ENCODE measurements around the gene PSTPIP2.

Gene PSTPIP2

DNA sequence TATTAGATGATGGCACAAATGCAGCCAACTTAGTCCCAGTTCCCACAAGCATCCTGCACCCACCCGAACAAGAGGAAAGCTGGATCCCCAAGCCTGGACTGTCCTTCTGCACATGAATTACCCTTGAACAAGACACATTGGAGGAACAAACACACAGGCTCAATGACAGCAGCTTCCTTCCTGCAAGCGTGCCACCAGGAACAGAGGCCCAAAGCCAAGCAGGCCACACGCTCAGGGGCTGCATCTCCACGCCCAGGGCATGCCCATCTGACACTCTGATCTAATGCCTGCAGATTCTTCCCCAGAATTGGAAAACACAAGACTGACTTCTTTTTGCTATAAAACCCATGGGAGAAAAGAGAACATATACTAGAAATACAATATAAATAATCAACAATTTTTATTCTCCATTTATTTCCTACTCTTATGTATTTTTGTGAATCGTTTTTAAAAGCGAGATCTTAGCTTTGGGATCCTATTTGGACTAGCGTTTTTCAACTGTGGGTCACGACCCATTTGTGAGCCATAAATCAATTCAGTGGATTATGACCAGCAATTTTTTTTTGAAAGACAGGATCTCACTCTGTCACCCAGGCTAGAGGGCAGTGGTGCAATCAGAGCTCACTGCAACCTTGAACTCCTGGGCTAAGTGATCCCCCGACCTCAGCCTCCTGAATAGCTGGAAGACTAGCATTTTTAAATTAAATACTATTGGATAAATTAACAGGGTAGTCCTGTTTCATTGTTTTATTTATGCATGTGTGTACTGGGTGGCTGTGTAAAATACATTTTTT is 34.4 kb downstream of the PSTPIP2 start:
- H3K9ac ChIP-seq: no peak overlapping the region
- no peak overlapping the region for H3K4me3 ChIP-seq (ENCODE audit: low read depth, low read length)
- no peaks in the 10 kb centered on the region for H3K36me3 ChIP-seq (ENCODE audit: control insufficient read depth, insufficient read depth, low read length)
- TF ChIP-seq, protein P1, sequence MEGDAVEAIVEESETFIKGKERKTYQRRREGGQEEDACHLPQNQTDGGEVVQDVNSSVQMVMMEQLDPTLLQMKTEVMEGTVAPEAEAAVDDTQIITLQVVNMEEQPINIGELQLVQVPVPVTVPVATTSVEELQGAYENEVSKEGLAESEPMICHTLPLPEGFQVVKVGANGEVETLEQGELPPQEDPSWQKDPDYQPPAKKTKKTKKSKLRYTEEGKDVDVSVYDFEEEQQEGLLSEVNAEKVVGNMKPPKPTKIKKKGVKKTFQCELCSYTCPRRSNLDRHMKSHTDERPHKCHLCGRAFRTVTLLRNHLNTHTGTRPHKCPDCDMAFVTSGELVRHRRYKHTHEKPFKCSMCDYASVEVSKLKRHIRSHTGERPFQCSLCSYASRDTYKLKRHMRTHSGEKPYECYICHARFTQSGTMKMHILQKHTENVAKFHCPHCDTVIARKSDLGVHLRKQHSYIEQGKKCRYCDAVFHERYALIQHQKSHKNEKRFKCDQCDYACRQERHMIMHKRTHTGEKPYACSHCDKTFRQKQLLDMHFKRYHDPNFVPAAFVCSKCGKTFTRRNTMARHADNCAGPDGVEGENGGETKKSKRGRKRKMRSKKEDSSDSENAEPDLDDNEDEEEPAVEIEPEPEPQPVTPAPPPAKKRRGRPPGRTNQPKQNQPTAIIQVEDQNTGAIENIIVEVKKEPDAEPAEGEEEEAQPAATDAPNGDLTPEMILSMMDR (IDR thresholded peaks at IDR 0.05): no peak
- no peaks in the 10 kb centered on the region for H3K27me3 ChIP-seq (ENCODE audit: control insufficient read depth, insufficient read depth, low read length)
- no peak overlapping the region for H2AFZ ChIP-seq
- no peaks in the 10 kb centered on the region for H3K79me2 ChIP-seq
- H3K4me2 ChIP-seq (ENCODE audit: low read length): no peak overlapping the region
- no peak overlapping the region for H3K27ac ChIP-seq
- H3K9me3 ChIP-seq (ENCODE audit: control insufficient read depth, low read length): no peaks in the 10 kb centered on the region
- H3K4me1 ChIP-seq: no peaks in the 10 kb centered on the region

DNA sequence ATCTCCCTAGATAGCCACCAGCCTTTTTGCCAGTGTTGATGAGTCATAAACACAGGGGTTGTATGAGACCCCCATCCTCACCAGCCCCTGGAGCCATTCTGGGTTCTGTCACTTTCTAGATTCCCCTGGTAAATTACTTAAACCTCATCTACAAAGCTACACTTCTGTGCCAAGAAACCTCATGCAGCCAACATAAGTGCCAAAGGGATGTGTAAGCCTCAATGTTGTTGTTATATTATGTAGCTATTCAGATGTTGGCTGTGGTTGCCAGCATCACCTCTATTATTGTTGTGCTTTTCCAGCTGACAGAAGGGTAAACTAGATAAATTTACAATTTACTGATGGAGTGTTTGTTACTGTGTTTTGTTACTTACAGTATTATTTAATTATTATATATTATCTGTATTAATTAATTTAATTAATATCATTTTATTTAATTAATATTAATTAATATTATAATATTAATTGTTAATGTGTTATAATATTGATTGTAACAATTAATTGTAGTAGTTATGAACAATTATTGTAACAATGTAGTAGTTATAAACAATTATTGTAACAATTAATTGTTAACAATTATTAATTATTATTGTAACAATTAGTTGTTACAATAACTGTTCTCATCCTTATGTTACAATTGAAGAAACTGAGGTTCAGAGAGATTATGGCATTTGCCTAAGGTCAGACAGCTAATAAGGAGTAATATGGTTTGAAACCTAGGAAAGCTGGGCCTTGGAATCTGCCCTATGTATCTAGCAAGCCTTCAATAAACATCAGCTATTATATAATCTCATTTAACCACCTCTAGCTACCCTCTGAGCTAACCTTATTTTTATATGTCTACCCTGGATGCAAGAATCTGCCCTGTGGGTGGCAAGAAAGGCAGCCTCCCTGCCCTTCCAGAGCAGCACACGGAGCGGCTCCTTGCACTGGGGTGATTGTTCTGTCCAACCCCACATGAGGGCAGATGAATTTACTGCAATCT is 36.1 kb downstream of the PSTPIP2 start:
- no peak overlapping the region for H3K4me2 ChIP-seq (ENCODE audit: low read length)
- TF ChIP-seq, protein P1 (IDR thresholded peaks at IDR 0.05): no peak
- H3K9ac ChIP-seq: no peak overlapping the region
- H3K36me3 ChIP-seq (ENCODE audit: control insufficient read depth, insufficient read depth, low read length): no peaks in the 10 kb centered on the region
- H3K27me3 ChIP-seq (ENCODE audit: control insufficient read depth, insufficient read depth, low read length): no peaks in the 10 kb centered on the region
- H3K27ac ChIP-seq: no peak overlapping the region
- H2AFZ ChIP-seq: no peak overlapping the region
- H3K4me1 ChIP-seq: no peaks in the 10 kb centered on the region
- no peaks in the 10 kb centered on the region for H3K9me3 ChIP-seq (ENCODE audit: control insufficient read depth, low read length)
- no peak overlapping the region for H3K4me3 ChIP-seq (ENCODE audit: low read depth, low read length)
- H3K79me2 ChIP-seq: no peaks in the 10 kb centered on the region

DNA sequence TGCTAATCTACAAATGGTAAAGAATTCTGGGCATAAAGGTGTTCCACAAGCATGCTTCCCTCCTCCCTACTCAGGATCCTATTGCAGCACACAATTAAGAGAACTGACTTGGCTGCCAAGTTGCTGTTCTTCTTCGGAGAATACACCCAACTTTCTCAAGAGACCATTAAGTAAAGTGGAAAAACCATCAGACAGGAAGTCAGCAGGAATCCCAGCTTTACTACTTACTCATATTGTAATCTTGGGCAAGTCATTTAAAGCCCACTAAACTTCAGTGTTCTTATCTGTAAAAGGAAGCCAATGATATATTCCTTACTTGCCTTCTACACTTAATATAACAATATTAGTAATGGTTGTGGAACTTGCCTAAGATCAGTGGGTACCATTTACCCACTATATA is 37.8 kb downstream of the PSTPIP2 start:
- no peaks in the 10 kb centered on the region for H3K79me2 ChIP-seq
- no peak overlapping the region for H3K9ac ChIP-seq
- H3K36me3 ChIP-seq (ENCODE audit: control insufficient read depth, insufficient read depth, low read length): no peaks in the 10 kb centered on the region
- H3K4me3 ChIP-seq (ENCODE audit: low read depth, low read length): no peak overlapping the region
- no peaks in the 10 kb centered on the region for H3K9me3 ChIP-seq (ENCODE audit: control insufficient read depth, low read length)
- no peak overlapping the region for H2AFZ ChIP-seq
- no peak overlapping the region for H3K27ac ChIP-seq
- H3K4me2 ChIP-seq (ENCODE audit: low read length): no peak overlapping the region
- TF ChIP-seq, protein P1 (IDR thresholded peaks at IDR 0.05): no peak
- H3K4me1 ChIP-seq: no peaks in the 10 kb centered on the region
- H3K27me3 ChIP-seq (ENCODE audit: control insufficient read depth, insufficient read depth, low read length): no peaks in the 10 kb centered on the region

DNA sequence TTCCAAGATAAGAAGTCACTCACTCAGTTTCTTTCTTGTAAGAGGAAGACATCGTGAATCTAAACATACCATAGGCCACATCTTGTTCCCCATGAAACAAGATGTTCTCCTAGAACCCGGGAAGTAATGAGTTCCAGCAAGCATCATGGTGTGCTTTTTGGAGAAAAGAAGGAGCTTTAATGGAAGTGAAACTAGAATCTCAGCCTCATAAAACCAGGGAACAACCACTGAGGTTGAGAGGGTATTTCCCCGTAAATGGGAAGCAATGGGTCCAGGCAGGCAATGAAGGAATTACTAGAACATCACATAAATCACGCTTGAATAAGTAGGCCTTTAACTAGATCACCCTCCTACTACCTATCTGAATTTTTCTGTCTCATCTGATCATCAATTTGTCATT is 40.3 kb downstream of the PSTPIP2 start:
- Histone ChIP-seq H3K9ac (no peak overlapping the region), H3K36me3 (ENCODE audit: control insufficient read depth, insufficient read depth, low read length) (no peaks in the 10 kb centered on the region), H3K4me1 (no peaks in the 10 kb centered on the region), H3K4me3 (ENCODE audit: low read depth, low read length) (no peak overlapping the region), H3K27me3 (ENCODE audit: control insufficient read depth, insufficient read depth, low read length) (no peaks in the 10 kb centered on the region), H3K9me3 (ENCODE audit: control insufficient read depth, low read length) (no peaks in the 10 kb centered on the region), H2AFZ (no peak overlapping the region), H3K4me2 (ENCODE audit: low read length) (no peak overlapping the region), H3K79me2 (no peaks in the 10 kb centered on the region), H3K27ac (no peak overlapping the region)
- TF ChIP-seq, protein P1 (IDR thresholded peaks at IDR 0.05): no peak

All from parathyroid adenoma (tissue), 2 donors.